ENCODE results near the gene RAB21.

Gene RAB21

DNA sequence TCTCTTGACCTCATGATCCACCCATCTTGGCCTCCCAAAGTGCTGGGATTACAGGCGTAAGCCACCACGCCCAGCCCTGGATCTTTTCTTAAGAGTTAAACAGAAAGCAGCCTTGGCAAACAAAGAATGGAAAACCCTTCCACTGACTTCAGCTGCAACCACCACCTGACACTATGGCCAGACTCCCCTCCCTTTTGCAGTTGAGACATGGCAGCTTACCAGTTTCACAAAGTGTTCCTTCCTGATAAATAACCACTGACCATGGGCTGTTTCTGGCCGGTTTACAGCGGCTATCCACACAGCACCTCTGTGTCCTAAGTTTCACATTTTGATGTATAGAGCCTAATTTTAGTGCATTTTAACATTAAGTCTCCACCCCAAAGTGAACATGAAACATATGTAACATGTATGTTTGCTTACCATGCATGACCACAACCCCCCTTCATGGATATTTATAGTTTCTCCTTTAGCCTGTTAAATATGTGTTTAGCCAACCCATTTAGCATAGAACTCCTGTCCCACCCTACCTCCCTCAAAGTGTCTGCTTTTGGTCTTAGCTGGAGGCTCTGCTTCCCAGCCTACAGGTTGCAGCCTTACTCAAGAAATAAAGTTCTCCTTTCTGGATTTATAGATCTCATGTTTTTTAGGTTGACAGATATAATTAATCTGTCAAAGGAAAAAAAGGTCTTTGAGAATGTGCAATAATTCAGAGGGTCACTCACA lies 32.7 kb upstream of the RAB21 start:
- TF ChIP-seq, protein P1, sequence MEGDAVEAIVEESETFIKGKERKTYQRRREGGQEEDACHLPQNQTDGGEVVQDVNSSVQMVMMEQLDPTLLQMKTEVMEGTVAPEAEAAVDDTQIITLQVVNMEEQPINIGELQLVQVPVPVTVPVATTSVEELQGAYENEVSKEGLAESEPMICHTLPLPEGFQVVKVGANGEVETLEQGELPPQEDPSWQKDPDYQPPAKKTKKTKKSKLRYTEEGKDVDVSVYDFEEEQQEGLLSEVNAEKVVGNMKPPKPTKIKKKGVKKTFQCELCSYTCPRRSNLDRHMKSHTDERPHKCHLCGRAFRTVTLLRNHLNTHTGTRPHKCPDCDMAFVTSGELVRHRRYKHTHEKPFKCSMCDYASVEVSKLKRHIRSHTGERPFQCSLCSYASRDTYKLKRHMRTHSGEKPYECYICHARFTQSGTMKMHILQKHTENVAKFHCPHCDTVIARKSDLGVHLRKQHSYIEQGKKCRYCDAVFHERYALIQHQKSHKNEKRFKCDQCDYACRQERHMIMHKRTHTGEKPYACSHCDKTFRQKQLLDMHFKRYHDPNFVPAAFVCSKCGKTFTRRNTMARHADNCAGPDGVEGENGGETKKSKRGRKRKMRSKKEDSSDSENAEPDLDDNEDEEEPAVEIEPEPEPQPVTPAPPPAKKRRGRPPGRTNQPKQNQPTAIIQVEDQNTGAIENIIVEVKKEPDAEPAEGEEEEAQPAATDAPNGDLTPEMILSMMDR (IDR thresholded peaks at IDR 0.05; ENCODE audit: low read depth, low read length): no peak
- no peak overlapping the region for H3K4me3 ChIP-seq (ENCODE audit: low read depth, low read length)

- no peak overlapping the region for H3K4me3 ChIP-seq (ENCODE audit: low read depth, low read length)
- TF ChIP-seq, protein P1 (IDR thresholded peaks at IDR 0.05; ENCODE audit: low read depth, low read length): no peak
Observed at GRCh38 chr12:71725011-71725410, 29.7 kb upstream of the RAB21 start.

GRCh38 chr12:71726548-71726947 lies 28.1 kb upstream of the RAB21 start:
- TF ChIP-seq, protein P1 (IDR thresholded peaks at IDR 0.05; ENCODE audit: low read depth, low read length): no peak
- H3K4me3 ChIP-seq (ENCODE audit: low read depth, low read length): no peak overlapping the region

- no peak overlapping the region for H3K4me3 ChIP-seq (ENCODE audit: low read depth, low read length)
- TF ChIP-seq, protein P1 (IDR thresholded peaks at IDR 0.05; ENCODE audit: low read depth, low read length): no peak
Observed at GRCh38 chr12:71727958-71728357, 26.7 kb upstream of the RAB21 start.

DNA sequence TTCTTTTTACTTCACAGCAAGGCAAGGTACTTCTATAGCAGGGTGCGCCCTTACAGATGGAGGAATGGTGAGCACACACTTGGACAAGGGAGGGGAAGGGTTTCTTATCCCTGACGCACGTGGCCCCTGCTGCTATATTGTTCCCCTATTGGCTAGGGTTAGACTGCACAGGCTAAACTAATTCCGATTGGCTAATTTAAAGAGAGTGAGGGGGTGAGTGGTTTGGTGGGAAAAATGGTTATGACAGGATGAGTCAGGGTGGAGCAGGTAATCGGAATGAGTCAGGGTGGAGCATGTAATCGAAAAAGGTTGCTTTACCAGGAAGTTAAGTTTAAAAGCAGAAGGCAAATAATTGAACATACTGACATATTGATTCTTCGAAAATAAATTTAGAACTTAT lies 23.7 kb upstream of the RAB21 start:
- TF ChIP-seq, protein P1 (IDR thresholded peaks at IDR 0.05; ENCODE audit: low read depth, low read length): no peak
- H3K4me3 ChIP-seq (ENCODE audit: low read depth, low read length): no peak overlapping the region

GRCh38 chr12:71731439-71732356 lies 23.0 kb upstream of the RAB21 start:
- no peak overlapping the region for H3K4me3 ChIP-seq (ENCODE audit: low read depth, low read length)
- TF ChIP-seq, protein P1 (IDR thresholded peaks at IDR 0.05; ENCODE audit: low read depth, low read length): no peak

DNA sequence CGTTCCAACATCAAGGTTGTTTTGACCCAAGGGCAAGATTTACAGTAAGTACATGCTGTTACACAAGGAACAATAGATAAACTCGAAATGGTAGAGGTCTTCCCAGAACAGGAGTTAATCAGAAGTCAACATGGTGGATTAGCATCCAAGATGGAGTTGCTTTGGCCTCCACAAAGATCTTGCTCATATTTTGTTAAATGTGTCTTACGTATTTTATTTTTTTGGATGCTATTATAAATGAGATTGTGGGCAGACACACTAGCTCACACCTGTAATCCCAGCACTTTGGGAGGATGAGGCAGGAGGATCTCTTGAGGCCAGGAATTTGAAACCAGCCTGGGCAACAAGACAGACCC lies 22.3 kb upstream of the RAB21 start:
- TF ChIP-seq, protein P1 (IDR thresholded peaks at IDR 0.05; ENCODE audit: low read depth, low read length): no peak
- H3K4me3 ChIP-seq (ENCODE audit: low read depth, low read length): no peak overlapping the region
